Chondrocyte (in vitro differentiated cells): ENCODE measurements around the gene C1QL4. TPM values are rescaled to one million over a fixed set of nuclear protein-coding genes. Genes with fewer than 3 reads are reported as not detected.

Experiments
- DNase-seq: peaks from one replicate; pipeline ENCODE4 v3.0.0; 2021; ENCODE audit warnings: mixed read lengths, low spot score
- H3K27ac Mint-ChIP-seq: one replicate; pipeline ENCODE4 v1.8.0; 2021; ENCODE audit warnings: mild to moderate bottlenecking, moderate library complexity, mixed read lengths; ENCODE audit not compliant: unreplicated experiment
- H3K27me3 Mint-ChIP-seq: 2 replicates; pipeline ENCODE4 v1.8.0; 2021; ENCODE audit warnings: low read depth, mixed read lengths
- H3K36me3 Mint-ChIP-seq: 2 replicates; pipeline ENCODE4 v1.8.0; 2021; ENCODE audit warnings: low read depth, mixed read lengths
- H3K4me1 Mint-ChIP-seq: 2 replicates; pipeline ENCODE4 v1.8.0; 2021; ENCODE audit warnings: low read depth, mild to moderate bottlenecking, mixed read lengths
- H3K4me3 Mint-ChIP-seq: one replicate; pipeline ENCODE4 v1.8.0; 2021; ENCODE audit warnings: mild to moderate bottlenecking, moderate library complexity, mixed read lengths; ENCODE audit not compliant: unreplicated experiment
- H3K9me3 Mint-ChIP-seq: 2 replicates; pipeline ENCODE4 v1.8.0; 2021; ENCODE audit warnings: low read depth, mixed read lengths
- CTCF ChIP-seq: fragments of 200-600 bp; sonication (generic); IDR thresholded peaks from 2 replicates; pipeline ENCODE4 v1.5.0; 2021; ENCODE audit warnings: antibody characterized with exemption, mild to moderate bottlenecking, moderate library complexity
- total RNA-seq: library from RNA; stranded (reverse); gene quantifications from 3 replicates; pipeline ENCODE4 v1.2.1, GENCODE V29; 2021

Gene C1QL4
- total RNA-seq, 1 donor from 2014 or later: 0.60 TPM

GRCh38 chr12:49340971-49341776, 4.2 kb upstream of the C1QL4 start:
- Mint-ChIP-seq H3K36me3 (no peaks in the 10 kb centered on the region), H3K9me3 (no peaks in the 10 kb centered on the region), H3K4me1 (peaks cover 39% of the 10 kb centered on the region), H3K27me3 (peaks cover 20% of the 10 kb centered on the region), H3K4me3 (no peak overlapping the region), H3K27ac (no peak overlapping the region)
- no peak for DNase-seq
- TF ChIP-seq CTCF: no peak

DNA sequence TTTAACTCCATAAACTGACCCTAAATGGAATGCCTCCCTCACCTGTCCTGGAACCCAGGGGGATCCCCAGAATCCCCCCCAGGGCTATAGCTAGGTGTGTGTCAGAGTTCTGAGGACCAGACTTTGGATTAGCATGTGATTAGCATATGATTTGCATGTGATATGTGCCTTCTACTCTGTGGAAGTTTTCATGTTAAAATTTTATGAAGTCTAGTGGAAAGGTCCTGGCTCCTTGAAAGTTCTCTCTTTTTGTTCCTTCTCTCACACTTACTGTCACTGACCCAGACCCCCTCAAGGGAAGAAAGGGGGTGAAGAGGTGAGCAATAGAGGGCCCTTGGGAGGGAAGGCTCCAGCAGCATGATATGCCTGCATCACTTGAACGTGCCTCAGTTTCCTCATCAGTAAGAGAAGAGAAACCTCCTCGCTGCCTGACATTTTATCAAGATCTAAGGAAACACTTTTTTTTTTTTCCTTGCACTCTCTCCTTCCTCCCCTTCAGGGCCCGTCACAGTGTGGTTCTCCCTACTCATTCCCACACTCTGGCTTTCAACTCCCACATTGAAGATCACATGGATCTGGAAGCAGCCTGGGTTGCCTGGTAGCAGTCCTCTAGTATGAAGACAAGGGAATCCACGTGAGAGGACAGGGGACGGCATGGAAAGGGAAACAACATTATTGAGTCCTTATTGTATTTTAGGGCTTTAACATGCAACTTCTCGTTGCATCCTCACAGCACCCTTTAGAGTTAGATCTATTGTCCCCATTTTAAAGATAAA, 3.3 kb upstream of the C1QL4 start:
- Mint-ChIP-seq H3K27ac (no peak overlapping the region), H3K36me3 (no peaks in the 10 kb centered on the region), H3K9me3 (no peaks in the 10 kb centered on the region), H3K4me3 (no peak overlapping the region), H3K4me1 (peaks cover 32% of the 10 kb centered on the region), H3K27me3 (peaks cover 15% of the 10 kb centered on the region)
- no peak for DNase-seq
- TF ChIP-seq CTCF: no peak

GRCh38 chr12:49339464-49339861, 2.5 kb upstream of the C1QL4 start:
- H3K27ac Mint-ChIP-seq: no peak overlapping the region

DNA sequence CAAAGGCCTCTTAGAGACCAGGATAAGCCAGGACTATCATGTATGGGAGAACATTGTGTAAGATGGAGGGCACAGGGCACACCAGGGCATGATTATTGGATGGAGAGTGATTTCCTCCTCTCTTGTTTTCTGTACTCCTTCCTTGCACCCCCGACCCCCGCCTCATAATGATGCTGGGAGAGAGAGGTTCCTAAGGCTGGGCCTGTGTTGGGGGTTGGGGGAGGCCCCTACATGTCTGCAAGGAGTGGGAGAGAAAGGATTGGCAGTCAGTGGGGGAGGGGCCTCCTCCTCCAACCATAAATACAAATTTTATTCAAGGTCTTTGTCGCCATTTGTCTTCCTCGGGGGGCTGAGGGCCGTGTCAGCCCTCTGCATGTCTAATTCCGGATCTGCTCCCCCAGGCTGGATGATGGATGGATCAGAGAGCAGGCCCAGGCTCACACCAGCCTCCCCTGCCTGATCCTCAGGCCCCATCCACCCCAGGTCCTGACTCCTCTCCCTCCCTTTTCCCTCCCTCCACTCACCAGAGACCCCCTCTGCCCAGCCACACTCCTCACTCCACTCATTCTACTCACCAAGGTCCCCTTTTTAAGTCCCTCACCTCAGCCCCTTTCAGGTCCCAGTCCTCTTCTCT, 2.0 kb upstream of the C1QL4 start:
- DNase-seq: no peak
- H3K4me1 Mint-ChIP-seq: peaks cover 32% of the 10 kb centered on the region
- no peaks in the 10 kb centered on the region for H3K36me3 Mint-ChIP-seq
- no peaks in the 10 kb centered on the region for H3K9me3 Mint-ChIP-seq
- TF ChIP-seq CTCF: no peak
- H3K4me3 Mint-ChIP-seq: no peak overlapping the region
- H3K27ac Mint-ChIP-seq: no peak overlapping the region
- peaks cover 15% of the 10 kb centered on the region for H3K27me3 Mint-ChIP-seq

More at GRCh38 chr12:49339464-49339861, 2.5 kb upstream of the C1QL4 start:
- Mint-ChIP-seq H3K36me3 (no peaks in the 10 kb centered on the region), H3K4me1 (peaks cover 32% of the 10 kb centered on the region), H3K9me3 (no peaks in the 10 kb centered on the region), H3K4me3 (no peak overlapping the region), H3K27me3 (peaks cover 15% of the 10 kb centered on the region)
- DNase-seq: no peak
- no peak for TF ChIP-seq CTCF
